NCI-H1930 (cell line): ENCODE results near the gene MT4.
A peak's percentile ranks its signal among the peaks of the same experiment; 100 is the strongest.

Source experiments
- DNase-seq, 2 experiments: peaks; one replicate each; lab custom pipeline; 2025; lab: John Stamatoyannopoulos, UW

Gene MT4

GRCh38 chr16:56564793-56565477 is at the start of gene MT4:
TSS of gene MT4 (plus strand) at chr16:56565073. CDS start at chr16:56565129, 56 bp downstream.
- DNase-seq: no peak

- DNase-seq: no peak
Observed at GRCh38 chr16:56515665-56516064, 49.2 kb upstream of the MT4 start.

- DNase-seq: no peak
Observed at GRCh38 chr16:56517206-56517605, 47.7 kb upstream of the MT4 start.

GRCh38 chr16:56518425-56518824 is 46.4 kb upstream of the MT4 start:
- no peak for DNase-seq

- DNase-seq: peak; percentile 69 to 77
Observed at GRCh38 chr16:56519459-56520250, 45.2 kb upstream of the MT4 start, which contains the start of gene BBS2. TSS of gene BBS2 (minus strand) at chr16:56520024. CDS start at chr16:56519862, 162 bp downstream.

GRCh38 chr16:56520251-56520577 is 44.7 kb upstream of the MT4 start:
- no peak for DNase-seq

- no peak for DNase-seq
Observed at GRCh38 chr16:56525236-56525635, 39.6 kb upstream of the MT4 start.

- DNase-seq: no peak
Observed at GRCh38 chr16:56530872-56531271, 34.0 kb upstream of the MT4 start.

GRCh38 chr16:56532714-56533113 is 32.2 kb upstream of the MT4 start:
- DNase-seq: no peak

- DNase-seq: no peak
Observed at GRCh38 chr16:56534847-56535383, 30.0 kb upstream of the MT4 start.

GRCh38 chr16:56538331-56538730 is 26.5 kb upstream of the MT4 start:
- DNase-seq: no peak

GRCh38 chr16:56539656-56540055 is 25.2 kb upstream of the MT4 start:
- no peak for DNase-seq

GRCh38 chr16:56542039-56542438 is 22.8 kb upstream of the MT4 start:
- no peak for DNase-seq

GRCh38 chr16:56547120-56547948 is 17.5 kb upstream of the MT4 start:
- no peak for DNase-seq

- no peak for DNase-seq
Observed at GRCh38 chr16:56547949-56548567, 16.8 kb upstream of the MT4 start.

- DNase-seq: no peak
Observed at GRCh38 chr16:56549161-56549560, 15.7 kb upstream of the MT4 start.

GRCh38 chr16:56549744-56550385 is 15.0 kb upstream of the MT4 start:
- DNase-seq: no peak

- DNase-seq: no peak
Observed at GRCh38 chr16:56551796-56552738, 12.8 kb upstream of the MT4 start.

- DNase-seq: no peak
Observed at GRCh38 chr16:56554441-56554840, 10.4 kb upstream of the MT4 start.

GRCh38 chr16:56558024-56558747 is 6.7 kb upstream of the MT4 start:
- DNase-seq: no peak
